Memory B cell (primary cell): ENCODE measurements around the gene ZFPM1.
"Not testable (repeated sequence)": the region's sequence is repeated elsewhere in the genome, so short reads cannot be mapped to it uniquely, and the experiment has no call there.

Experiments
- ATAC-seq: fragments of 150-1000 bp; cut with Tn5 transposase; 2 replicates; pipeline ENCODE4 v1.10.0; 2021; ENCODE audit warnings: low read depth, mild to moderate bottlenecking, moderate library complexity
- DNase-seq, 2 donors: peaks; one replicate each; pipeline ENCODE4 v3.0.0; 2022; ENCODE audit warnings: low spot score in 2 of 2
- H3K27ac Mint-ChIP-seq: one replicate; pipeline ENCODE4 v1.8.0; 2022; ENCODE audit warnings: mild to moderate bottlenecking, moderate library complexity, mixed read lengths
- H3K27me3 Mint-ChIP-seq: one replicate; pipeline ENCODE4 v1.8.0; 2022; ENCODE audit warnings: mixed read lengths
- H3K36me3 Mint-ChIP-seq: one replicate; pipeline ENCODE4 v1.8.0; 2022; ENCODE audit warnings: mild to moderate bottlenecking, mixed read lengths
- H3K4me1 Mint-ChIP-seq: one replicate; pipeline ENCODE4 v1.8.0; 2022; ENCODE audit warnings: mixed read lengths
- H3K4me3 Mint-ChIP-seq: one replicate; pipeline ENCODE4 v1.8.0; 2022; ENCODE audit warnings: mild to moderate bottlenecking, moderate library complexity, mixed read lengths
- H3K9me3 Mint-ChIP-seq: one replicate; pipeline ENCODE4 v1.8.0; 2022; ENCODE audit warnings: mixed read lengths

Gene ZFPM1

DNA sequence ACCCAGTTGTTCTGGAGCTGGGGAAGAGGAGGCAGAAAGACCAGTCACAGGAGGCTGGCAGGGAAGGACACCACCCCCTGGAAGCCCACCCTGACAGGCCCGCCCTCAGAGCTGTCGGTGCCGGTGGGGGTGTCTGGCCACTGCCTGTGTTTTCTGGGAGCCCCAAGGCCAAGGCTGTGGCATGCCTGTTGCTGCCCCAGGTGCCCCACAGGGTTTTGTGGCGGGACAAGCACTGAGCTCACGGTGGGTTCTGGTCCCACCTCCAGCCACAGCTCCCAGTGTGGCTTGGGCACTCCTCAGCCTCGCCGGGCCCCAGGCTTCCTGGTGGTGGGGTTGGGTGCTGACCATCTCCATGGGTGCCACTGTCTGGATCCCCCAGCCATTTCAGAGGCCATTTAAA lies 58.0 kb downstream of the ZFPM1 start:
- Mint-ChIP-seq H3K4me1 (no peaks in the 10 kb centered on the region), H3K36me3 (no peaks in the 10 kb centered on the region), H3K27ac (no peak overlapping the region), H3K27me3 (no peaks in the 10 kb centered on the region), H3K9me3 (no peaks in the 10 kb centered on the region), H3K4me3 (no peak overlapping the region)
- DNase-seq (no peak), ATAC-seq (no peak)

DNA sequence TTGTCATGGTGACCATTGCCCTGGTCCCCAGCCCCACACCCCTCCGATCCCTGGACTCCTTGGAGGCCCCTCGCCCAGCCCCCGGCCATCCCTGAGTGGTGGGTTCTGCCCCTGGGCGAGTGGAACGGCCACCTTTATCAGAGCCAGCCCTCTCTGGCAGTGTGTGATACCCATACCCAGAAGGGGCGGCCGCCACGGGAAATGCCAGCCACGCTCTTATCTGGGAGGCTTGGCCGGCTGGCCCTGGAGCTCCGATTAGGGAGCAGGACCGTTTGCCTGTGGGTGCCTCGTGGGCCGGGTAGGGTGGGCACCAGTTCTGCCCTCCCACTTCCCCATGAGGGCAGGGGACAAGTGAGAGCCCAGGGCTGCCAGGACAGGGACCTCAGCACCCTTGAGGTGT lies 58.8 kb downstream of the ZFPM1 start:
- H3K36me3 Mint-ChIP-seq = no peaks in the 10 kb centered on the region
- no peak overlapping the region for H3K27ac Mint-ChIP-seq
- ATAC-seq (no peak), DNase-seq (no peak)
- H3K9me3 Mint-ChIP-seq = no peaks in the 10 kb centered on the region
- no peak overlapping the region for H3K4me3 Mint-ChIP-seq
- peaks cover under 1% of the 10 kb centered on the region for H3K4me1 Mint-ChIP-seq
- H3K27me3 Mint-ChIP-seq = no peaks in the 10 kb centered on the region

DNA sequence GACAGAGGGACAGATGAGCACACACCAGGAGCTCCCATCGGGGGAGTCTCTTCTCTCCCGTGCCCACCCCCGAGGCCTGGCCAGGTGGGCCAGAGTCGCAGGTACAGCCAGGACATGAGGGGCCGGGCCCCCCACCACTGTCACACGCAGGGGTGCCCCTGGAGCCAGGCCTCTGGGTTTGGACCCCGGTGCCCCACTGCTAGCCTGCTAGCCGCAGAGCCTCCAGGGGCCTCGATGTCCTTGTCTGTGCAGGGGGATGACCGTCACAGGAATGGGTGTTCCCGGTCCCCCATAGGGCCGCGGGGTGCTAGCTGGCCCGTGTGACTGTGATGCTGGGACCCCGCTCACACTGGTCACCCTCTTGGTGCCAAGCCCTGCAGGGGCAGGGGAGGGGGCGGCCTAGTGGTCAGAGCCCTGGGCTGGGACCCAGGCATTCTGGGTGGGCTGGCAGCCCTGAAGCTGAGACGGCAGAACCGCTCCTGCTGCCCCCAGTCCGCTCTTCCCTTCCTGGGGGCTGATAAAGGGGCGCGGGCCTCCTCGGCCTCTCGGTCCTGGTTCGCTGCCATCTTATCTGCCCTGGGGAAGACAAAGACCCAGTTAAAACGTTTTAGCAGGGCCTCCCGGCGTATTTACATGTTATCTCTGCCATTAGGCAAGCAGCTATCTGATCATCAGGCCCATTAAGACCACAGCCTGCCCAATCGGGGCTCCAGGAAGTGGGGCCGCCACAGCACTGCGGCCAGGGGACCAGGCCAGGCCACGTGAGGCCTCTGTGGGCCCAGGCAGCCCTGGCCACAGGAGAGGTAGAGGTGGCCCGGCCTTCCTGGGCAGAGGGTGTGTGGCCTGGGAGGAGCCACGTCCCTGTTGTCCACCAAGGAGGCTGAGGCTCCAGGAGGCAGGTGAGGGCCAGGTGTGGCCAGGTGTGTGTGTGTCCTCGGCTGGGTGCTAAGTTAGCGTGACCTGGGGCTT lies 59.9 kb downstream of the ZFPM1 start:
- ATAC-seq (no peak), DNase-seq (no peak)
- Mint-ChIP-seq H3K4me3 (no peak overlapping the region), H3K27me3 (no peaks in the 10 kb centered on the region), H3K36me3 (peaks cover 3% of the 10 kb centered on the region), H3K4me1 (peaks cover 8% of the 10 kb centered on the region), H3K9me3 (no peaks in the 10 kb centered on the region), H3K27ac (no peak overlapping the region)

DNA sequence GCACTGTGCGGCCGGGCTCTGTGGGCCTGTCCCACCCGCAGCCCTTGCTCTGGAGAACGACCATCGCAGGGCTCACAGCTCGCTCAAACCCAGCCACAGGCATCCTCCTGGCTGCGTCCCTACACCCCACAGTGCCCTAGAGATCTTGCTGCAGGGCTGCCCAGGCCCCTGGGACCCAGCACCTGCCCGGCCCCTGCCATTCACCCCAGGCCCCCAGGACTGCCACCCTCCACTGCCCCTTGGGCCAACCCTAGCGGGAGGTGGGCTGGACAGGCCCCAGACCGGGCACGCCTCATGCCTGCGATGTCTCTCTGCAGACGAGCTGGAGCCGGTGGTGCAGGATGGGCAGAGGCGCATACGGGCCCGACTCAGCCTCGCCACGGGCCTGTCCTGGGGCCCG lies 61.0 kb downstream of the ZFPM1 start:
- H3K4me1 Mint-ChIP-seq = peaks cover 17% of the 10 kb centered on the region
- H3K27ac Mint-ChIP-seq = no peak overlapping the region
- H3K36me3 Mint-ChIP-seq = peaks cover 10% of the 10 kb centered on the region
- H3K27me3 Mint-ChIP-seq = no peaks in the 10 kb centered on the region
- ATAC-seq = no peak
- no peak for DNase-seq
- no peak overlapping the region for H3K4me3 Mint-ChIP-seq
- H3K9me3 Mint-ChIP-seq = peaks cover 9% of the 10 kb centered on the region

DNA sequence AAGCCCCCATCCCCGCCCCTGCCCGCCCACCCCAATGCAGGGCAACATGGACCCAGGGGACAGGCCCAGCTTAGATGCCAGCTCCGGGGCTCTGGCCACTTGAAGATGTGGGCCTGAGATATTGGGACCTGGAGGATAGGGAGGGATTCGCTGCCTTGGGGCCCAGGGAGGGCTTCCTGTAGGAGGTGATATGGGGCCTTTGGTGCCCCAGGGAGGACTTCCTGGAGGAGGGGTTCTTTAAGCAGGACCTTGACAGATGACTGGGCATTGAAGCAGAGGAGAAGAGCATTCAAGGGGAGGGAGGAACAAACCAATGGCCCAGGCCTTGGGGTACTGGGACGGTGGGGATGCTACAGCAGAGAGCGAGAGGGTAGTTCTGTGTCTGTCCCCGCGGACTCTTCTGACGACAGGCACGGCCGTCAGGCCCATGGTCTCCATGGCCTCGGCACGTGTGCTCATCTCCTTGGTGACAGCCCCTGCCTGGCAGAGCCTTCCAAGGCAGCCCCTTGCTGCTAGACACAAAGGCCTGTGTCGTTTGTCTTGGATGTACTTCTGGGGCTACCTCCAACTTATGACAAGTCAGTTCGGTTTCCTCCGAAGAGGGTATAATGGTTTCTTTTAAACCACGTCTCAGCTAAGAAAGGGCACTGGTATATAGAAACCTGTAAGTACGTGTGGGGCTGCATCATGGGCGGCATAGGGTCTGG lies 61.6 kb downstream of the ZFPM1 start:
- H3K27me3 Mint-ChIP-seq = no peaks in the 10 kb centered on the region
- peaks cover 15% of the 10 kb centered on the region for H3K36me3 Mint-ChIP-seq
- peaks cover 12% of the 10 kb centered on the region for H3K9me3 Mint-ChIP-seq
- H3K27ac Mint-ChIP-seq = no peak overlapping the region
- ATAC-seq (no peak), DNase-seq (no peak)
- no peak overlapping the region for H3K4me3 Mint-ChIP-seq
- peaks cover 21% of the 10 kb centered on the region for H3K4me1 Mint-ChIP-seq

DNA sequence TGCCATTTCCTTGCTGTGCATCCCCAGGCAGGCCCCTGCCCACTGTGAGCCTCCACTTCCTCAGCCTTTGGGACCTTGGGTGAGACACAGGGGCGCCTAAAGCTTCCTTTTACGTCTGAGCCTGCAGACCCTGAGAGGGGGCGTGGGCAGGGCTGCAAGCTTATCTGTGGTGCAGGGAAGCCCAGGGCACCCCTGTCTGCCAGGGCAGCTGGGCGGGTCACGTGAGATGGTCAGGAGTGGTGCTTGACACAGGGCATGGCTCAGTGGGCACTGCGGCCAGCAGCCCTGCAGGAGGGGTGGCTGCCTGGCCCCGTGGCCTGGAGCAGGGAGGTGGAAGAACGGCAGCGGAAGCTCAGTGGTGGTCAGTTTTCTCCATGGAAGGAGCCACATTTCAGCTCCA lies 62.3 kb downstream of the ZFPM1 start:
- H3K4me1 Mint-ChIP-seq = peaks cover 26% of the 10 kb centered on the region
- ATAC-seq (no peak), DNase-seq (no peak)
- no peak overlapping the region for H3K4me3 Mint-ChIP-seq
- peaks cover 22% of the 10 kb centered on the region for H3K36me3 Mint-ChIP-seq
- no peak overlapping the region for H3K27ac Mint-ChIP-seq
- H3K9me3 Mint-ChIP-seq = peaks cover 18% of the 10 kb centered on the region
- H3K27me3 Mint-ChIP-seq = no peaks in the 10 kb centered on the region

DNA sequence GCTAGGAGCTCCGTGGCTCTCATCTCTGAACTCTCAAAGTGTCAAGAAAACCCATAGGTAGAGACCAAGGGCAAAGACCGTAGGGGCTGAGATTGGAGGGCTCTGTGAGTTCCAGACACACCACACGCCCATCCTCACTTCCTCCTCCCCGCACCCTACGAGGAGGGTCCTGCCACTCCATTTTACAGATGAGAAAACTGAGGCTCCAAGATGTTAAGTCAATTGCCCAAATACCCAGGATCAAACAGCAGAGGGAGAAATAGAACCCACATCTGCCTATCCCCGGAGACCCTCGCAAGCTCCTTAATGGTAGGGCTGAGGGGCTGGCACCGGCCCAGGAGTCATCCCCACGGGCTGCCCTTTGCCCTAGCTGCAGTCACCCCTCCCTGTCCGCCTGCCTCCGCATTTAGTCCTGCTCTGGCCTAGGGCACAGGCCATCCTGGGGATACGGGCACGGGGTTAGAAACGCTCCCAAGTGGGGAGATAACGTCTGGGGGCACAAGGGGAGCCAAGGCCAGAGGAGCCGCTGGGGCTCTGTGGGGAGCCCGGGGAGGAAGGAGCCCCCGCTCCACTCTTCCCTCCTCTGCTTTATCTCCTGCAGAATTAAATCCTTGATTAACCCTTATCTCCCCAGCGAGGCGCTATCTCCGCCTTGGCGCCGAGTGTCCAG lies 63.0 kb downstream of the ZFPM1 start:
- no peak overlapping the region for H3K4me3 Mint-ChIP-seq
- DNase-seq = no peak
- H3K4me1 Mint-ChIP-seq = peaks cover 26% of the 10 kb centered on the region
- H3K9me3 Mint-ChIP-seq = peaks cover 18% of the 10 kb centered on the region
- peaks cover 22% of the 10 kb centered on the region for H3K36me3 Mint-ChIP-seq
- H3K27ac Mint-ChIP-seq = no peak overlapping the region
- no peaks in the 10 kb centered on the region for H3K27me3 Mint-ChIP-seq
- no peak for ATAC-seq

DNA sequence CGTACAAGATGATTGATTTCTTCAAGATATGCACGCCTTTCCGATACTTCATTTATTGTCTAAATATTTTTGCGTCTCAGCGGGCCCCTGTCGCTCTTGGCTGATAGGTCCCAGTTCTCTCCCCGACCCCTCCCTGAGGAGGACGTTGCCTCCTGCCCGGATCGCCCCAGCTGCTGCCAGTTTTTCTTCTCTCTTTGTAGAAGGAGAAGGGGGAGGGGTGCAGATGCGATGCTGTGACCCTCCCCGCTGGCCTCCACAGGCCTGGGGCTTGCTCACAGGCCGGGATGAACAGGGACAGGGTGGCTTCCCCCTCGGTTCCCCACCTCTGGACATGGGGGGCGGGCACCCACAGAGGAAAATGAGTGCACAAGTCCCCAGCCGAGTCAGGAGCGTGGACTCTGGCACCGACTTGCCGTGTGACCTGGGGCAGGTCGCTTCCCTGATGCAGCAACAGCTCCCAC lies 63.6 kb downstream of the ZFPM1 start:
- Mint-ChIP-seq H3K4me1 (peaks cover 26% of the 10 kb centered on the region), H3K36me3 (peaks cover 22% of the 10 kb centered on the region), H3K4me3 (no peak overlapping the region), H3K27me3 (no peaks in the 10 kb centered on the region), H3K27ac (no peak overlapping the region), H3K9me3 (peaks cover 18% of the 10 kb centered on the region)
- no peak for DNase-seq
- no peak for ATAC-seq

DNA sequence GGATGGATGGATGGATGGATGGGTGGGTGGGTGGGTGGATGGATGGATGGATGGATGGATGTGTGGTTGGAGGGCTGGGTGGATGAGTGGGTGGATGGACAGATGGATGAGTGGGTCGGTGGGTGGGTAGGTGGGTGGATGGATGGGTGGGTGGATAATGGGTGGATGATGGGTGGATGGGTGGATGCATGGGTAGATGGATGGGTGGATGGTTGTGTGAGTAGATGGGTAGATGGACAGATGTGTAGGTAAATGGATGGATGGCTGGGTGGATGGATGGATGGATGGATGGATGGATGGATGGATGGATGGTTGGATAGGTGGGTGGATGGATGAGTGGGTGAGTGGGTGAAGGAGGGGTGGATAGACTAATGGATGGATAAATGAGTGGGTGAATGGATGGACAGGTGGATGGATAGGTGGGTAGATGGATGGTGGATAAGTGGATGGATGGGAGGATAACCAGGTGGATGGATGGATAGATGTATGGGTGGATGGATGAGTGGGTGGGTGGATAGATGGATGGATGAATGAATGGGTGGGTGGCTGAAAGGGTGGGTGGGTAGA lies 64.2 kb downstream of the ZFPM1 start:
- DNase-seq, H3K27me3 Mint-ChIP-seq, H3K4me3 Mint-ChIP-seq, H3K27ac Mint-ChIP-seq, ATAC-seq: not testable (repeated sequence)
- Mint-ChIP-seq H3K9me3 (peaks cover 18% of the 10 kb centered on the region), H3K36me3 (peaks cover 22% of the 10 kb centered on the region), H3K4me1 (peaks cover 29% of the 10 kb centered on the region)

DNA sequence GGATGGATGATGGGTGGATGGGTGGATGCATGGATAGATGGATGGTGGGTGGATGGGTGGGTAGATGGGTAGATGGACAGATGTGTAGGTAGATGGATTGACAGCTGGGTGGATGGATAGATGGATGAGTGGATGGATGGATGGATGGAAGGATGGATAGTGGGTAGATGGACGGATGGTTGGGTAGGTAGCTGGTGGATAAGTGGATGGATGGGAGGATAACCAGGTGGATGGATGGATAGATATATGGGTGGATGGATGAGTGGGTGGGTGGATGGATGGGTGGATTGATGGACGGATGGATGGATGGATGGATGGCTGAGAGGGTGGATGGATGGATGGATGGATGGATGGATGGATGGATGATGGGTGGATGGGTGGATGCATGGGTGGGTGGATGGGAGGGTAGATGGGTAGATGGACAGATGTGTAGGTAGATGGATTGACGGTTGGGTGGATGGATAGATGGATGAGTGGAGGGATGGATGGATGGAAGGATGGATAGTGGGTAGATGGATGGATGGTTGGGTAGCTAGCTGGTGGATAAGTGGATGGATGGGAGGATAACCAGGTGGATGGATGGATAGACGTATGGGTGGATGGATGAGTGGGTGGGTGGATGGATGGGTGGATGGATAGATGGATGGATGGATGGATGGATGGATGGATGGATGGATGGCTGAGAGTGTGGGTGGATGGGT lies 65.5 kb downstream of the ZFPM1 start:
- not testable (repeated sequence) for H3K4me3 Mint-ChIP-seq, DNase-seq, H3K27me3 Mint-ChIP-seq, ATAC-seq
- Mint-ChIP-seq H3K9me3 (peaks cover 18% of the 10 kb centered on the region), H3K27ac (peak overlapping the region; percentile 62), H3K36me3 (peaks cover 22% of the 10 kb centered on the region), H3K4me1 (peaks cover 29% of the 10 kb centered on the region)

DNA sequence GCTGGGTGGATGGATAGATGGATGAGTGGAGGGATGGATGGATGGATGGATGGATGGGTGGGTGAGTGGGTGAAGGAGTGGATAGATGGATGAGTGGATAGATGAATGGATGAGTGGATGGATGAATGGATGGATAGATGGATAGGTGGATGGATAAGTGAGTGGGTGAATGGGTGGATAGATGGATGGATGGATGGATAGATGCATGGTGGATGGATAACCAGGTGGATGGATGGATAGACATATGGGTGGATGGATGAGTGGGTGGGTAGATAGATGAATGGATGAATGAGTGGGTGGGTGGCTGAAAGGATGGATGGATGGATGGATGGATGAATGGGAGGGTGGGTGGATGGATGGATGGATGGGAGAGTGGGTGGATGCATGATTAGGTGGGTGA lies 66.2 kb downstream of the ZFPM1 start:
- Mint-ChIP-seq H3K27me3 (no peaks in the 10 kb centered on the region), H3K36me3 (peaks cover 22% of the 10 kb centered on the region), H3K27ac (peak overlapping the region; percentile 62), H3K4me1 (peaks cover 29% of the 10 kb centered on the region), H3K4me3 (no peak overlapping the region), H3K9me3 (peaks cover 18% of the 10 kb centered on the region)
- ATAC-seq (no peak), DNase-seq (no peak)

DNA sequence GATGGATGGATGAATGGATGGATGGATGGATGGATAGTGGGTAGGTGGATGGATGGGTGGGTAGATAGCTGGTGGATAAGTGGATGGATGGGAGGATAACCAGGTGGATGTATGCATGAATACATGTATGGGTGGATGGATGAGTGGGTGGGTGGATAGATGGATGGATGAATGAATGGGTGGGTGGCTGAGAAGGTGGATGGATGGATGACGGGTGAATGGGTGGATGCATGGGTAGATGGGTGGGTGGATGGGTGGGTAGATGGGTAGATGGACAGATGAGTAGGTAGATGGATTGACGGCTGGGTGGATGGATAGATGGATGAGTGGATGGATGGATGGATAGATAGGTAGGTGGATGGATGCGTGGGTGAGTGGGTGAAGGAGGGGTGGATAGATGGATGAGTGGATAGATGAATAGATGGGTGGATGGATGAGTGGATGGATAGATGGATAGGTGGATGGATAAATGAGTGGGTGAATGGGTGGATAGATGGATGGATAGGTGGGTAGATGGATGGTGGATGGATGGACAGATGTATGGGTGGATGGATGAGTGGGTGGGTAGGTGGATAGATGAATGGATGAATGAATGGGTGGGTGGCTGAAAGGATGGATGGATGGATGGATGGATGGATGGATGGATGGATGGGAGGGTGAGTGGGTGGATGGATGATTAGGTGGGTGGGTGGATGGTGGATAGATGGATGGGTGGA lies 67.0 kb downstream of the ZFPM1 start:
- H3K36me3 Mint-ChIP-seq = peaks cover 22% of the 10 kb centered on the region
- DNase-seq (no peak), ATAC-seq (no peak)
- H3K4me3 Mint-ChIP-seq = no peak overlapping the region
- H3K9me3 Mint-ChIP-seq = peaks cover 18% of the 10 kb centered on the region
- H3K27ac Mint-ChIP-seq = no peak overlapping the region
- peaks cover 31% of the 10 kb centered on the region for H3K4me1 Mint-ChIP-seq
- no peaks in the 10 kb centered on the region for H3K27me3 Mint-ChIP-seq

DNA sequence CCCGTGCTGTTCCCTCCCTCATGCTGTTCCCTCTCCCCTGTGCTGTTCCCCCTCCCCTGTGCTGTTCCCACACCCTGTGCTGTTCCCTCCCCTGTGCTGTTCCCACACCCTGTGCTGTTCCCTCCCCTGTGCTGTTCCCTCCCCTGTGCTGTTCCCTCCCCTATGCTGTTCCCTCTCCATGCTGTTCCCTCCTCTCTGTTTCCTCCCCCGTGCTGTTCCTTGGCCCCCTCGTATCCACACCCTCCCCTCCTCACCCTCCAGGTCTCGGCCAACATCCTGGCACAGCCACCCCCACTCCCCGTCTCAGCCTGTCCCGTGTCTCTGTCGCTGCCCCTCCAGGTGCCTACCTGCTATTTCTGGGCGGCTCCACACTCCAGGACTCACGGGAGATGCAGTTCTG lies 68.6 kb downstream of the ZFPM1 start:
- Mint-ChIP-seq H3K27me3 (no peaks in the 10 kb centered on the region), H3K9me3 (peaks cover 18% of the 10 kb centered on the region), H3K4me1 (peaks cover 33% of the 10 kb centered on the region), H3K36me3 (peaks cover 22% of the 10 kb centered on the region), H3K27ac (no peak overlapping the region), H3K4me3 (no peak overlapping the region)
- DNase-seq = no peak
- no peak for ATAC-seq
